Right lobe of liver (tissue), 6 donors: ENCODE data around the gene PGAP1. TPM values are rescaled to one million over a fixed set of nuclear protein-coding genes. Genes with fewer than 3 reads are reported as not detected.
A peak's percentile ranks its signal among the peaks of the same experiment; 100 is the strongest.

ENCODE experiments used
- ATAC-seq, 4 donors: fragments of 200-7000 bp; cut with Tn5 transposase; one replicate each; pipeline ENCODE4 v1.9.1; 2020; ENCODE audit warnings: mild to moderate bottlenecking in 4 of 4, moderate library complexity in 4 of 4
- DNase-seq, 3 donors: peaks; one replicate each; pipeline ENCODE4 v3.0.0-alpha.2; 2020
- H3K27ac ChIP-seq, 3 donors: fragments of 200-600 bp; one replicate each; pipeline ENCODE4 v1.8.0; 2022
- H3K27me3 ChIP-seq, 2 donors: fragments of 200-600 bp; one replicate each; pipeline ENCODE4 v1.8.0; 2022
- H3K36me3 ChIP-seq, 4 donors: fragments of 200-600 bp; sonication (generic) in 1 of 4; one replicate each; pipeline versions ENCODE4 v1.5.1 to v1.8.0; 2017 to 2022; ENCODE audit warnings: control low read depth in 1 of 4
- H3K4me1 ChIP-seq, 4 donors: fragments of 200-600 bp; sonication (generic) in 1 of 4; one replicate each; pipeline versions ENCODE4 v1.5.1 to v1.8.0; 2017 to 2022; ENCODE audit warnings: control low read depth in 1 of 4
- H3K4me3 ChIP-seq, 3 donors: fragments of 200-600 bp; one replicate each; pipeline ENCODE4 v1.8.0; 2022
- H3K9me3 ChIP-seq, 4 donors: fragments of 200-600 bp; sonication (generic) in 1 of 4; one replicate each; pipeline versions ENCODE4 v1.5.1 to v1.8.0; 2017 to 2022; ENCODE audit warnings: control low read depth in 1 of 4
- CTCF ChIP-seq, 4 donors: fragments of 200-600 bp in 3 of 4; fragments of 450-650 bp in 1 of 4; IDR thresholded peaks; one replicate each; pipeline versions ENCODE4 v1.5.1 to v1.8.0; 2016 to 2022; ENCODE audit warnings: antibody characterized with exemption in 4 of 4, mild to moderate bottlenecking in 2 of 4
- POLR2A ChIP-seq: fragments of 450-650 bp; IDR thresholded peaks from one replicate; pipeline ENCODE4 v1.6.1; 2017; ENCODE audit warnings: antibody characterized with exemption, mild to moderate bottlenecking
- WGBS: methylation state at CpG from one replicate; pipeline ENCODE4 v1.1.6; 2018; ENCODE audit warnings: low coverage, low lambda C conversion rate; ENCODE audit not compliant: insufficient coverage; ENCODE audit errors: missing lambda C conversion rate; 5-methylcytosine and 5-hydroxymethylcytosine counted together
- intact Hi-C, 2 donors: fragments of 100-400 bp; cut with DNase I; formaldehyde crosslinking; loops; one replicate each; pipeline versions ENCODE4 v1.11.2 to v1.14.1; 2022
- total RNA-seq, 6 experiments: library from RNA; depleted of rRNA in 2 of 6; stranded (reverse); fragments of >200 nt in 2 of 6; fragmentation: NEBNext Ultra II Directional in 3 of 6; extraction: Animal tissue kit (Norgen Biotek cat#: 25700) in 3 of 6; gene quantifications; one replicate each; pipeline versions ENCODE4 v1.1.0 to v1.2.4, GENCODE V29; 2016 to 2023
- donor health status: DM: no; HTN: yes; CAD: no.
- donor health status: DM: no; HTN: no; CAD: no.
- donor health status: DM: no; HTN: no; CAD: no.
- donor health status: DM: no; HTN: yes; CAD: no.
- donor health status: DM: no; HTN: yes; CAD: no.

The PGAP1 gene
- total RNA-seq, 6 experiments from 2014 or later, result 2.2 to 4.2 (median 3.5) TPM

- TF ChIP-seq POLR2A (no peak), CTCF (IDR thresholded peaks at IDR 0.05) (no peak)
- H3K4me1 ChIP-seq, result no peaks in the 10 kb centered on the region
- WGBS, result 84% methylated on average over 4 of the region's 4 CpGs
Measured at GRCh38 chr2:196965651-196966050, 39.1 kb upstream of the PGAP1 start.

GRCh38 chr2:196963961-196964360, 37.5 kb upstream of the PGAP1 start:
- Histone ChIP-seq H3K27ac (no peak overlapping the region), H3K4me1 (peaks cover 0 to 9% (median 2%) of the 10 kb centered on the region in 4 donors), H3K4me3 (no peak overlapping the region), H3K27me3 (no peaks in the 10 kb centered on the region), H3K36me3 (no peaks in the 10 kb centered on the region), H3K9me3 (no peaks in the 10 kb centered on the region)
- ATAC-seq, result no peak
- no peak for TF ChIP-seq POLR2A
- no peak for TF ChIP-seq CTCF (IDR thresholded peaks at IDR 0.05)
- DNase-seq, result no peak
- WGBS, result 100% methylated on average over 1 of the region's 1 CpG
- intact Hi-C loops, result no loop called here

More at GRCh38 chr2:196965651-196966050, 39.1 kb upstream of the PGAP1 start:
- Histone ChIP-seq H3K9me3 (no peaks in the 10 kb centered on the region), H3K36me3 (no peaks in the 10 kb centered on the region), H3K4me3 (no peak overlapping the region), H3K27me3 (no peaks in the 10 kb centered on the region), H3K27ac (no peak overlapping the region)
- DNase-seq, result no peak
- no peak for ATAC-seq
- intact Hi-C loops, result no loop called here

GRCh38 chr2:196963043-196963442, 36.5 kb upstream of the PGAP1 start:
- no peak for ATAC-seq
- H3K27ac ChIP-seq, result no peak overlapping the region
- TF ChIP-seq CTCF (IDR thresholded peaks at IDR 0.05) (no peak), POLR2A (no peak)
- no peaks in the 10 kb centered on the region for H3K36me3 ChIP-seq
- DNase-seq, result no peak
- intact Hi-C loops, result no loop called here
- H3K27me3 ChIP-seq, result no peaks in the 10 kb centered on the region
- peaks cover 0 to 9% (median 2%) of the 10 kb centered on the region in 4 donors for H3K4me1 ChIP-seq
- WGBS, result 75% methylated on average over 2 of the region's 2 CpGs
- no peak overlapping the region for H3K4me3 ChIP-seq
- H3K9me3 ChIP-seq, result no peaks in the 10 kb centered on the region

GRCh38 chr2:196962325-196962724, 35.8 kb upstream of the PGAP1 start:
- Histone ChIP-seq H3K4me3 (no peak overlapping the region), H3K9me3 (no peaks in the 10 kb centered on the region), H3K27ac (no peak overlapping the region), H3K36me3 (no peaks in the 10 kb centered on the region), H3K4me1 (peaks cover 0 to 9% (median 2%) of the 10 kb centered on the region in 4 donors), H3K27me3 (no peaks in the 10 kb centered on the region)
- ATAC-seq (peak in 2 of 4 donors; percentile 16 to 45), DNase-seq (no peak)
- TF ChIP-seq POLR2A (no peak), CTCF (IDR thresholded peaks at IDR 0.05) (no peak)
- intact Hi-C loops, result no loop called here
- WGBS, result 79% methylated on average over 2 of the region's 2 CpGs

GRCh38 chr2:196961889-196962288, 35.4 kb upstream of the PGAP1 start:
- H3K9me3 ChIP-seq, result no peaks in the 10 kb centered on the region
- H3K36me3 ChIP-seq, result no peaks in the 10 kb centered on the region
- intact Hi-C loops, result no loop called here
- H3K27me3 ChIP-seq, result no peaks in the 10 kb centered on the region
- no peak for TF ChIP-seq POLR2A
- no peak for TF ChIP-seq CTCF (IDR thresholded peaks at IDR 0.05)
- H3K4me3 ChIP-seq, result no peak overlapping the region
- no peak overlapping the region for H3K27ac ChIP-seq
- H3K4me1 ChIP-seq, result peaks cover 0 to 9% (median 2%) of the 10 kb centered on the region in 4 donors
- no peak for ATAC-seq
- DNase-seq, result no peak
